ENCODE data around the gene NSD1.

DNA sequence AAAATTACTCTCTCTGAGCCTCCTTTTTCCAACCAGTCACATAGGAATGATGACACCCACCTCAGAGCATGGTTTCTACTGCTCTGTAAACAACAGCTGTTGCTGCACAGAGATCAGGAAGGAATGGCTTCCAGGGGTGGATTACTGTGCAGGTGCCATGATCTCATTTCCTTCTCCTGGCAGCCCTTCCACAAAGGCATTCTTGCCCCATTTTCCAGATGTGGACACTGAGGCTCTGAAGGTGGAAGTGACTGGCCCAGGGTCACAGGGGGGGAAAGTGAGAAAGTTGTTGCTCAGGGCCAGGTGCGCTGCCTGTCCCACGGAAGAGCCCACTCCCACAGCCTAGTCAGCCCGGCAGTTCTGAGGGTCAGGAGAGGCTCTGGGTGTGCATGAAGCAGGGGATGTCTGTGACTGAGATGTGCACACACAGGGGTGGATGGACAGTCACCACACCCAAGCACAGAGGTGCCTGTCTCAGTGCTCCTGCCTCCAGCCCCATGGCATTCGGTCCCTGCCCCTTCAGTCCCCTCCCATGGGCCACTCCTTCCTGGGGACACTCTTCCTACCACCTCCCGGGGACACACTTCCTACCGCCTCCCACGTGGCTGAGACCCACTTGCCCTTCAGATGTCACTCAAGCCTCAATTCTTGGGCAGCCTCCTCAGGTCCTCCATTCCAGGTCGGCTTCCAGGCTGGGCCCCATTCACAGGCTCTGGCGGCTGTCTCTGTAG lies 29.9 kb upstream of the NSD1 start:
- TF ChIP-seq POLR2A (IDR thresholded peaks at IDR 0.05) = no peak
- TF ChIP-seq, protein P1, sequence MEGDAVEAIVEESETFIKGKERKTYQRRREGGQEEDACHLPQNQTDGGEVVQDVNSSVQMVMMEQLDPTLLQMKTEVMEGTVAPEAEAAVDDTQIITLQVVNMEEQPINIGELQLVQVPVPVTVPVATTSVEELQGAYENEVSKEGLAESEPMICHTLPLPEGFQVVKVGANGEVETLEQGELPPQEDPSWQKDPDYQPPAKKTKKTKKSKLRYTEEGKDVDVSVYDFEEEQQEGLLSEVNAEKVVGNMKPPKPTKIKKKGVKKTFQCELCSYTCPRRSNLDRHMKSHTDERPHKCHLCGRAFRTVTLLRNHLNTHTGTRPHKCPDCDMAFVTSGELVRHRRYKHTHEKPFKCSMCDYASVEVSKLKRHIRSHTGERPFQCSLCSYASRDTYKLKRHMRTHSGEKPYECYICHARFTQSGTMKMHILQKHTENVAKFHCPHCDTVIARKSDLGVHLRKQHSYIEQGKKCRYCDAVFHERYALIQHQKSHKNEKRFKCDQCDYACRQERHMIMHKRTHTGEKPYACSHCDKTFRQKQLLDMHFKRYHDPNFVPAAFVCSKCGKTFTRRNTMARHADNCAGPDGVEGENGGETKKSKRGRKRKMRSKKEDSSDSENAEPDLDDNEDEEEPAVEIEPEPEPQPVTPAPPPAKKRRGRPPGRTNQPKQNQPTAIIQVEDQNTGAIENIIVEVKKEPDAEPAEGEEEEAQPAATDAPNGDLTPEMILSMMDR (IDR thresholded peaks at IDR 0.05) = no peak

Measured in esophagus squamous epithelium (tissue), 4 donors.